ENCODE measurements around the gene TRIM75. TPM values are rescaled to one million over a fixed set of nuclear protein-coding genes. Genes with fewer than 3 reads are reported as not detected.

Gene TRIM75
- total and polyA plus RNA-seq, 2 experiments from 2014 or later: not detected

DNA sequence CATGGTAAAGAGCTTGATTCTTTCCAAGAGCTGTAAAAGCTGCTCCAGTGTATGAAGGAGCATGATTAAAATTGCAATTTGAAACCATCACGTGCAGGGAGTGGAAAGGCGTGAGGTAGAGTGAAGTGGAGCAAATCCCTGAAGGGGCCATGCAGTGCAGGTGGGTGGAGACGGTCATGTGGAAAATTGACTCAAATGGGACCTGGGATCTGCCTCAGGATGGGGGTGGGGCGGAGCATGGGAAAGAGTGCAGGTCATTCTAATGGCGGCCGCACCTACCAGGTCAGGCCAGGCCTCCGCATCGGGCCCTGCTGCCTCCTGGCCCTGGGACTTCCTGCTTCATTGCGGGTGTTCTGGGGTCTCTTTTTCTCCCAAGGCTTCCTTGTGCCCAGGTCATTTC, 47.2 kb upstream of the TRIM75 start:
- no peaks in the 10 kb centered on the region for H3K36me3 ChIP-seq (ENCODE audit: insufficient read depth)
- no peak overlapping the region for H3K27ac ChIP-seq (ENCODE audit: low read depth)
- H3K4me3 ChIP-seq: no peak overlapping the region
- no peaks in the 10 kb centered on the region for H3K9me2 ChIP-seq (ENCODE audit: insufficient read depth)
- TF ChIP-seq ZNF114 (CRISPR knock-in tag; IDR thresholded peaks at IDR 0.05) (no peak), STAT1 (IDR thresholded peaks at IDR 0.05; ENCODE audit: unreplicated experiment) (no peak), ZNF331 (CRISPR knock-in tag; IDR thresholded peaks at IDR 0.05; ENCODE audit: low read depth) (no peak), NANOG (IDR thresholded peaks at IDR 0.05; ENCODE audit: borderline replicate concordance) (no peak), ZNF462 (CRISPR knock-in tag; IDR thresholded peaks at IDR 0.05) (no peak), CTCF (conservative IDR thresholded peaks at IDR 0.05; ENCODE audit: low read depth in 2 of 2) (no peak), POLR2AphosphoS5 (IDR thresholded peaks at IDR 0.05; ENCODE audit: low read depth) (no peak), EZH2phosphoT487 (IDR thresholded peaks at IDR 0.05; ENCODE audit: unreplicated experiment) (no peak), JUNB (IDR thresholded peaks at IDR 0.05; ENCODE audit: unreplicated experiment) (no peak), REST (IDR thresholded peaks at IDR 0.05; ENCODE audit: unreplicated experiment) (no peak), CREB1 (CRISPR knock-in tag; IDR thresholded peaks at IDR 0.05; ENCODE audit: low read depth) (no peak), EZH2 (IDR thresholded peaks at IDR 0.05; ENCODE audit: low read depth, unreplicated experiment) (no peak)
- TF ChIP-seq, protein P1, sequence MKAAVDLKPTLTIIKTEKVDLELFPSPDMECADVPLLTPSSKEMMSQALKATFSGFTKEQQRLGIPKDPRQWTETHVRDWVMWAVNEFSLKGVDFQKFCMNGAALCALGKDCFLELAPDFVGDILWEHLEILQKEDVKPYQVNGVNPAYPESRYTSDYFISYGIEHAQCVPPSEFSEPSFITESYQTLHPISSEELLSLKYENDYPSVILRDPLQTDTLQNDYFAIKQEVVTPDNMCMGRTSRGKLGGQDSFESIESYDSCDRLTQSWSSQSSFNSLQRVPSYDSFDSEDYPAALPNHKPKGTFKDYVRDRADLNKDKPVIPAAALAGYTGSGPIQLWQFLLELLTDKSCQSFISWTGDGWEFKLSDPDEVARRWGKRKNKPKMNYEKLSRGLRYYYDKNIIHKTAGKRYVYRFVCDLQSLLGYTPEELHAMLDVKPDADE (IDR thresholded peaks at IDR 0.05): no peak
- peaks cover 3% of the 10 kb centered on the region for H3K27me3 Mint-ChIP-seq (ENCODE audit: insufficient read depth, low read depth, poor library complexity)
- H2AFZ ChIP-seq: peak overlapping the region; percentile 91
- no peaks in the 10 kb centered on the region for H3F3A ChIP-seq (replicated peaks; ENCODE audit: low read depth)
- ATAC-seq (no peak), DNase-seq (ENCODE audit: low spot score) (no peak)
- H4K20me1 ChIP-seq (replicated peaks; ENCODE audit: insufficient read depth): no peaks in the 10 kb centered on the region
- no peaks in the 10 kb centered on the region for H3K4me1 ChIP-seq (ENCODE audit: insufficient read depth)
- H3K79me2 ChIP-seq (replicated peaks; ENCODE audit: insufficient read depth): no peaks in the 10 kb centered on the region
- H3K27me3 ChIP-seq (ENCODE audit: insufficient read depth): no peaks in the 10 kb centered on the region
- peaks cover 10% of the 10 kb centered on the region for H3K4me1 Mint-ChIP-seq
- H3K4me2 ChIP-seq: no peak overlapping the region
- H3K9me3 Mint-ChIP-seq: no peaks in the 10 kb centered on the region
- H3K36me3 Mint-ChIP-seq (ENCODE audit: low read depth): no peaks in the 10 kb centered on the region
- H3K4me3 Mint-ChIP-seq: no peak overlapping the region
- no peak overlapping the region for H3K27ac Mint-ChIP-seq

All from GM23338 (cell line).